ENCODE measurements around the gene SCMH1.

The SCMH1 gene

GRCh38 chr1:41240781-41241353, 1.2 kb downstream of the SCMH1 start:
- Histone ChIP-seq H3K27me3 (ENCODE audit: control insufficient read depth, insufficient read depth, low read length) (no peaks in the 10 kb centered on the region), H3K27ac (peak overlapping the region; percentile 77), H3K9me3 (ENCODE audit: control insufficient read depth, low read length) (no peaks in the 10 kb centered on the region), H3K4me3 (ENCODE audit: low read depth, low read length) (peak overlapping the region; percentile 61), H3K36me3 (ENCODE audit: control insufficient read depth, insufficient read depth, low read length) (no peaks in the 10 kb centered on the region), H3K79me2 (no peaks in the 10 kb centered on the region), H2AFZ (peak overlapping the region; percentile 83), H3K4me2 (ENCODE audit: low read length) (peak overlapping the region; percentile 81), H3K9ac (no peak overlapping the region), H3K4me1 (no peaks in the 10 kb centered on the region)
- no peak for TF ChIP-seq CTCF (IDR thresholded peaks at IDR 0.05)

- Histone ChIP-seq H3K4me2 (ENCODE audit: low read length) (peak overlapping the region; percentile 81), H3K4me3 (ENCODE audit: low read depth, low read length) (peak overlapping the region; percentile 61), H3K27me3 (ENCODE audit: control insufficient read depth, insufficient read depth, low read length) (no peaks in the 10 kb centered on the region), H3K27ac (no peak overlapping the region), H2AFZ (no peak overlapping the region), H3K79me2 (no peaks in the 10 kb centered on the region), H3K4me1 (no peaks in the 10 kb centered on the region), H3K9ac (no peak overlapping the region), H3K9me3 (ENCODE audit: control insufficient read depth, low read length) (no peaks in the 10 kb centered on the region), H3K36me3 (ENCODE audit: control insufficient read depth, insufficient read depth, low read length) (no peaks in the 10 kb centered on the region)
- TF ChIP-seq CTCF (IDR thresholded peaks at IDR 0.05), result no peak
These were observed 2.0 kb downstream of the SCMH1 start for GRCh38 chr1:41239988-41240610.

- Histone ChIP-seq H3K9ac (no peak overlapping the region), H3K4me3 (ENCODE audit: low read depth, low read length) (no peak overlapping the region), H3K9me3 (ENCODE audit: control insufficient read depth, low read length) (no peaks in the 10 kb centered on the region), H3K36me3 (ENCODE audit: control insufficient read depth, insufficient read depth, low read length) (no peaks in the 10 kb centered on the region), H3K4me2 (ENCODE audit: low read length) (peak overlapping the region; percentile 12), H3K79me2 (peaks cover 5% of the 10 kb centered on the region), H3K27ac (no peak overlapping the region), H3K27me3 (ENCODE audit: control insufficient read depth, insufficient read depth, low read length) (no peaks in the 10 kb centered on the region), H2AFZ (no peak overlapping the region), H3K4me1 (no peaks in the 10 kb centered on the region)
- TF ChIP-seq CTCF (IDR thresholded peaks at IDR 0.05), result no peak
These were observed 3.7 kb downstream of the SCMH1 start for GRCh38 chr1:41238311-41238988.

- Histone ChIP-seq H3K4me2 (ENCODE audit: low read length) (no peak overlapping the region), H3K4me3 (ENCODE audit: low read depth, low read length) (no peak overlapping the region), H3K27ac (no peak overlapping the region), H2AFZ (no peak overlapping the region), H3K9ac (no peak overlapping the region), H3K9me3 (ENCODE audit: control insufficient read depth, low read length) (no peaks in the 10 kb centered on the region), H3K36me3 (ENCODE audit: control insufficient read depth, insufficient read depth, low read length) (no peaks in the 10 kb centered on the region), H3K4me1 (no peaks in the 10 kb centered on the region), H3K27me3 (ENCODE audit: control insufficient read depth, insufficient read depth, low read length) (no peaks in the 10 kb centered on the region), H3K79me2 (peaks cover 13% of the 10 kb centered on the region)
- no peak for TF ChIP-seq CTCF (IDR thresholded peaks at IDR 0.05)
These were observed 5.3 kb downstream of the SCMH1 start for GRCh38 chr1:41236781-41237180.
